HUES64 (cell line): ENCODE measurements around the gene CREB1.
A peak's percentile ranks its signal among the peaks of the same experiment; 100 is the strongest.

Experiments used
- H3K27ac ChIP-seq: 2 replicates; pipeline ENCODE4 v1.7.0; 2013; ENCODE audit warnings: low read depth, low read length, inconsistent platforms
- H3K27me3 ChIP-seq: 2 replicates; pipeline ENCODE4 v1.6.1; 2013; ENCODE audit warnings: mild to moderate bottlenecking, low read length; ENCODE audit not compliant: insufficient read depth
- H3K36me3 ChIP-seq: 2 replicates; pipeline ENCODE4 v1.6.1; 2013; ENCODE audit warnings: mild to moderate bottlenecking, low read length; ENCODE audit not compliant: insufficient read depth
- H3K4me1 ChIP-seq: 2 replicates; pipeline ENCODE4 v1.6.1; 2013; ENCODE audit warnings: mild to moderate bottlenecking, low read length, moderate library complexity; ENCODE audit not compliant: insufficient read depth
- H3K4me3 ChIP-seq: 2 replicates; pipeline ENCODE4 v1.5.1; 2013; ENCODE audit warnings: mild to moderate bottlenecking, low read length, moderate library complexity
- H3K9ac ChIP-seq: 2 replicates; pipeline ENCODE4 v1.6.1; 2013; ENCODE audit warnings: mild to moderate bottlenecking, low read depth, low read length
- H3K9me3 ChIP-seq: 2 replicates; pipeline ENCODE4 v1.6.1; 2013; ENCODE audit warnings: low read depth, low read length; ENCODE audit not compliant: insufficient read depth
- WGBS: fragments of 150-250, 120-280 bp; methylation state at CpG from one replicate; pipeline ENCODE4 v1.1.7; 2013; ENCODE audit warnings: missing lambda C conversion rate; 5-methylcytosine and 5-hydroxymethylcytosine counted together

CREB1 gene

GRCh38 chr2:207523005-207523404, 6.8 kb upstream of the CREB1 start:
- Histone ChIP-seq H3K4me3 (no peak overlapping the region), H3K4me1 (peaks cover 4% of the 10 kb centered on the region), H3K9ac (no peak overlapping the region), H3K36me3 (no peaks in the 10 kb centered on the region), H3K27me3 (peaks cover 7% of the 10 kb centered on the region), H3K27ac (no peak overlapping the region), H3K9me3 (peaks cover 8% of the 10 kb centered on the region; the same call in 1 of the 2 replicates)
- WGBS, result 85% methylated on average over 1 of the region's 1 CpG

GRCh38 chr2:207525296-207525695, 4.5 kb upstream of the CREB1 start:
- Histone ChIP-seq H3K9me3 (no peaks in the 10 kb centered on the region), H3K4me3 (no peak overlapping the region), H3K4me1 (peaks cover 9% of the 10 kb centered on the region), H3K27ac (no peak overlapping the region), H3K27me3 (peaks cover 12% of the 10 kb centered on the region), H3K9ac (no peak overlapping the region), H3K36me3 (no peaks in the 10 kb centered on the region)
- WGBS, result 100% methylated on average over 1 of the region's 1 CpG

GRCh38 chr2:207528980-207529329, 807 bp upstream of the CREB1 start:
- H3K4me3 ChIP-seq, result peak overlapping the region; percentile 96
- WGBS, result 3% methylated on average over 17 of the region's 17 CpGs
- H3K9ac ChIP-seq, result peak overlapping the region; percentile 99
- peak overlapping the region; percentile 98 for H3K27ac ChIP-seq
- H3K27me3 ChIP-seq, result peaks cover 12% of the 10 kb centered on the region
- H3K9me3 ChIP-seq, result no peaks in the 10 kb centered on the region
- no peaks in the 10 kb centered on the region for H3K36me3 ChIP-seq
- peaks cover 25% of the 10 kb centered on the region for H3K4me1 ChIP-seq

GRCh38 chr2:207530160-207531031, 634 bp downstream of the CREB1 start:
- Histone ChIP-seq H3K27ac (peak overlapping the region; percentile 98), H3K4me1 (peaks cover 32% of the 10 kb centered on the region), H3K36me3 (peaks cover 5% of the 10 kb centered on the region; the same call in 1 of the 2 replicates), H3K4me3 (peak overlapping the region; percentile 96), H3K9me3 (no peaks in the 10 kb centered on the region), H3K27me3 (peaks cover 12% of the 10 kb centered on the region), H3K9ac (peak overlapping the region; percentile 99)
- under 1% methylated on average over 90 of the region's 93 CpGs for WGBS

- Histone ChIP-seq H3K27ac (no peak overlapping the region), H3K9ac (peak overlapping the region; percentile 90), H3K4me3 (peak overlapping the region; percentile 86), H3K36me3 (peaks cover 5% of the 10 kb centered on the region; the same call in 1 of the 2 replicates), H3K9me3 (no peaks in the 10 kb centered on the region), H3K27me3 (peaks cover 12% of the 10 kb centered on the region), H3K4me1 (peaks cover 32% of the 10 kb centered on the region)
- WGBS, result 26% methylated on average over 16 of the region's 20 CpGs
These were observed 1.5 kb downstream of the CREB1 start for GRCh38 chr2:207531032-207531952.

- Histone ChIP-seq H3K27ac (no peak overlapping the region), H3K36me3 (peaks cover 5% of the 10 kb centered on the region; the same call in 1 of the 2 replicates), H3K4me3 (no peak overlapping the region), H3K9ac (no peak overlapping the region), H3K27me3 (peaks cover 8% of the 10 kb centered on the region), H3K4me1 (peaks cover 32% of the 10 kb centered on the region), H3K9me3 (no peaks in the 10 kb centered on the region)
- 92% methylated on average over 5 of the region's 9 CpGs for WGBS
These were observed 2.9 kb downstream of the CREB1 start for GRCh38 chr2:207532676-207533075.

- WGBS, result 93% methylated on average over 1 of the region's 2 CpGs
- H3K36me3 ChIP-seq, result peaks cover 5% of the 10 kb centered on the region; the same call in 1 of the 2 replicates
- peaks cover 24% of the 10 kb centered on the region for H3K4me1 ChIP-seq
- H3K27ac ChIP-seq, result no peak overlapping the region
- H3K27me3 ChIP-seq, result no peaks in the 10 kb centered on the region
- no peak overlapping the region for H3K9ac ChIP-seq
- H3K9me3 ChIP-seq, result no peaks in the 10 kb centered on the region
- no peak overlapping the region for H3K4me3 ChIP-seq
These were observed 3.8 kb downstream of the CREB1 start for GRCh38 chr2:207533461-207534008.

GRCh38 chr2:207534417-207534816, 4.7 kb downstream of the CREB1 start:
- no peak overlapping the region for H3K9ac ChIP-seq
- peaks cover 24% of the 10 kb centered on the region for H3K4me1 ChIP-seq
- no peak overlapping the region for H3K27ac ChIP-seq

GRCh38 chr2:207539470-207539869, 9.7 kb downstream of the CREB1 start:
- no peak overlapping the region for H3K27ac ChIP-seq
- H3K36me3 ChIP-seq, result peaks cover 7% of the 10 kb centered on the region; the same call in 1 of the 2 replicates

More at GRCh38 chr2:207534417-207534816, 4.7 kb downstream of the CREB1 start:
- WGBS, result 100% methylated on average over 1 of the region's 3 CpGs
- Histone ChIP-seq H3K36me3 (peaks cover 5% of the 10 kb centered on the region; the same call in 1 of the 2 replicates), H3K4me3 (no peak overlapping the region), H3K27me3 (no peaks in the 10 kb centered on the region), H3K9me3 (no peaks in the 10 kb centered on the region)

GRCh38 chr2:207540431-207540830, 10.7 kb downstream of the CREB1 start:
- no peaks in the 10 kb centered on the region for H3K4me1 ChIP-seq
- peaks cover 3% of the 10 kb centered on the region; the same call in 1 of the 2 replicates for H3K36me3 ChIP-seq
- H3K4me3 ChIP-seq, result no peak overlapping the region
- H3K27ac ChIP-seq, result no peak overlapping the region
- no peaks in the 10 kb centered on the region for H3K27me3 ChIP-seq
- no peak overlapping the region for H3K9ac ChIP-seq
- H3K9me3 ChIP-seq, result no peaks in the 10 kb centered on the region
- 96% methylated on average over 2 of the region's 2 CpGs for WGBS

More at GRCh38 chr2:207539470-207539869, 9.7 kb downstream of the CREB1 start:
- no peak overlapping the region for H3K9ac ChIP-seq
- 100% methylated on average over 1 of the region's 2 CpGs for WGBS
- no peaks in the 10 kb centered on the region for H3K9me3 ChIP-seq
- no peak overlapping the region for H3K4me3 ChIP-seq
- H3K27me3 ChIP-seq, result no peaks in the 10 kb centered on the region
- H3K4me1 ChIP-seq, result peaks cover 6% of the 10 kb centered on the region; the same call in 1 of the 2 replicates
